Ovary (tissue), 9 donors: ENCODE data around the gene BMPR1A. TPM values are rescaled to one million over a fixed set of nuclear protein-coding genes. Genes with fewer than 3 reads are reported as not detected.
"Not testable (repeated sequence)": the region's sequence is repeated elsewhere in the genome, so short reads cannot be mapped to it uniquely, and the experiment has no call there.

Experiments used
- DNase-seq, 5 donors: peaks; one replicate each; pipeline ENCODE4 v3.0.0-alpha.2; 2019 to 2020
- H3K27ac ChIP-seq, 2 donors: fragments of 200-600 bp; one replicate each; pipeline versions ENCODE4 v1.5.1 to v1.8.0; 2019 to 2022
- H3K27me3 ChIP-seq: fragments of 200-600 bp; one replicate; pipeline ENCODE4 v1.8.0; 2022
- H3K36me3 ChIP-seq: fragments of 200-600 bp; sonication (generic); one replicate; pipeline ENCODE4 v1.5.1; 2019
- H3K4me1 ChIP-seq: one replicate; pipeline ENCODE4 v1.8.1; 2013; ENCODE audit warnings: mild to moderate bottlenecking, moderate library complexity; ENCODE audit not compliant: insufficient read depth
- H3K4me3 ChIP-seq: fragments of 200-600 bp; sonication (generic); one replicate; pipeline ENCODE4 v1.5.1; 2017
- H3K9me3 ChIP-seq, 2 donors: fragments of 200-600 bp in 1 of 2; sonication (generic) in 1 of 2; one replicate each; pipeline versions ENCODE4 v1.5.1 to v1.8.1; 2013 to 2019; ENCODE audit warnings: mild to moderate bottlenecking in 1 of 2, moderate library complexity in 1 of 2
- CTCF ChIP-seq, 3 donors: fragments of 450-650 bp in 2 of 3; fragments of 200-600 bp in 1 of 3; IDR thresholded peaks; one replicate each; pipeline versions ENCODE4 v1.5.1 to v1.8.0; 2016 to 2022; ENCODE audit warnings: antibody characterized with exemption in 3 of 3, mild to moderate bottlenecking in 1 of 3
- EP300 ChIP-seq: sonication (generic); formaldehyde crosslinking; IDR thresholded peaks from one replicate; pipeline ENCODE4 v1.6.1; 2017; ENCODE audit warnings: antibody characterized with exemption
- POLR2A ChIP-seq: fragments of 450-650 bp; IDR thresholded peaks from one replicate; pipeline ENCODE4 v1.6.1; 2017; ENCODE audit warnings: antibody characterized with exemption, mild to moderate bottlenecking, moderate library complexity
- WGBS, 3 donors: extraction: QIAGEN DNeasy Blood & Tissue Kit in 1 of 3; methylation state at CpG; one replicate each; pipeline versions ENCODE4 v1.1.5 to v1.1.7; 2013 to 2017; 5-methylcytosine and 5-hydroxymethylcytosine counted together
- intact Hi-C, 4 donors: fragments of 100-400 bp; cut with DNase I; formaldehyde crosslinking; loops; one replicate each; pipeline versions ENCODE4 v1.11.0 to v1.15.1; 2022 to 2023
- polyA plus RNA-seq, 2 donors: library from polyadenylated mRNA; stranded (reverse); fragments of 200-250 nt in 1 of 2; fragments of 350-450 nt in 1 of 2; fragmentation: Illumina TruSeq in 1 of 2; extraction: RNeasy Lipid Tissue Mini Kit (QIAGEN cat#74804) in 1 of 2; gene quantifications; one replicate each; pipeline ENCODE4 v1.2.3, GENCODE V29; 2013 to 2014
- total RNA-seq, 7 donors: library from RNA; depleted of rRNA in 2 of 7; stranded (reverse); fragments of >200 nt in 2 of 7; fragmentation: NEBNext Ultra II Directional in 3 of 7; extraction: Animal tissue kit (Norgen Biotek cat#: 25700) in 3 of 7; gene quantifications; one replicate each; pipeline versions ENCODE4 v1.1.0 to v1.2.4, GENCODE V29; 2016 to 2023
- donor health status: DM: no; HTN: no; CAD: no; lungs with moderate emphysema.
- donor health status: DM: no; HTN: no; CAD: no.
- donor health status: Bipolar disorder and iron deficiency.
- donor health status: DM: yes; HTN: yes; CAD: no.
- donor health status: DM: no; HTN: no; CAD: no.
- donor health status: DM: yes; HTN: yes; CAD: no.

The BMPR1A gene
- total and polyA plus RNA-seq, 9 donors, result 19.0 to 77.9 (median 55.8) TPM

- Histone ChIP-seq H3K27me3 (no peaks in the 10 kb centered on the region), H3K27ac (no peak overlapping the region), H3K4me1 (peaks cover 2% of the 10 kb centered on the region), H3K4me3 (no peak overlapping the region), H3K9me3 (no peaks in the 10 kb centered on the region), H3K36me3 (no peaks in the 10 kb centered on the region)
- 78 to 85% (median 81%) methylated on average over 7 of the region's 7 CpGs for WGBS, 3 donors
- no peak for DNase-seq
- intact Hi-C loops, result no loop called here
- no peak for TF ChIP-seq CTCF (IDR thresholded peaks at IDR 0.05)
Measured at GRCh38 chr10:86862786-86863483, 106.5 kb downstream of the BMPR1A start.

- Histone ChIP-seq H3K4me3 (no peak overlapping the region), H3K27ac (no peak overlapping the region)
- WGBS, 3 donors, result 67 to 89% (median 86%) methylated on average over 3 of the region's 3 CpGs
Measured at GRCh38 chr10:86863484-86863842, 107.0 kb downstream of the BMPR1A start.

GRCh38 chr10:86865011-86865811 lies 108.8 kb downstream of the BMPR1A start:
- H3K27ac ChIP-seq, H3K4me3 ChIP-seq, H3K4me1 ChIP-seq, H3K9me3 ChIP-seq, intact Hi-C loops, H3K27me3 ChIP-seq, H3K36me3 ChIP-seq, DNase-seq: not testable (repeated sequence)
- 89 to 92% (median 91%) methylated on average over 11 of the region's 11 CpGs for WGBS, 3 donors

More at GRCh38 chr10:86863484-86863842, 107.0 kb downstream of the BMPR1A start:
- Histone ChIP-seq H3K4me1 (peaks cover 4% of the 10 kb centered on the region), H3K27me3 (no peaks in the 10 kb centered on the region), H3K9me3 (no peaks in the 10 kb centered on the region), H3K36me3 (no peaks in the 10 kb centered on the region)
- TF ChIP-seq CTCF (IDR thresholded peaks at IDR 0.05), result no peak
- no peak for TF ChIP-seq EP300
- no peak for TF ChIP-seq POLR2A
- intact Hi-C loops, result no loop called here
- no peak for DNase-seq

- no peaks in the 10 kb centered on the region for H3K36me3 ChIP-seq
- 92 to 96% (median 95%) methylated on average over 5 of the region's 5 CpGs for WGBS, 3 donors
- H3K27ac ChIP-seq, result no peak overlapping the region
- H3K9me3 ChIP-seq, result no peaks in the 10 kb centered on the region
- intact Hi-C loops, result no loop called here
- TF ChIP-seq EP300 (no peak), CTCF (IDR thresholded peaks at IDR 0.05) (no peak)
- H3K27me3 ChIP-seq, result no peaks in the 10 kb centered on the region
- H3K4me1 ChIP-seq, result peaks cover 6% of the 10 kb centered on the region
- no peak overlapping the region for H3K4me3 ChIP-seq
- DNase-seq, result no peak
Measured at GRCh38 chr10:86867149-86867548, 110.7 kb downstream of the BMPR1A start.

GRCh38 chr10:86868353-86868752 lies 111.9 kb downstream of the BMPR1A start:
- Histone ChIP-seq H3K9me3 (no peaks in the 10 kb centered on the region), H3K4me1 (peaks cover 6% of the 10 kb centered on the region), H3K36me3 (no peaks in the 10 kb centered on the region), H3K4me3 (no peak overlapping the region), H3K27me3 (no peaks in the 10 kb centered on the region), H3K27ac (no peak overlapping the region)
- peak; percentile 17 to 51 (median 45) for DNase-seq
- 1 to 13% (median 4%) methylated on average over 6 of the region's 6 CpGs for WGBS, 3 donors
- TF ChIP-seq EP300, result no peak
- no peak for TF ChIP-seq CTCF (IDR thresholded peaks at IDR 0.05)
- no peak for TF ChIP-seq POLR2A
- intact Hi-C loops, result no loop called here
